GM18526 (cell line): ENCODE data around the gene MXD1.
A peak's percentile ranks its signal among the peaks of the same experiment; 100 is the strongest.

Source experiments
- POLR2A ChIP-seq: IDR thresholded peaks from 3 replicates; pipeline ENCODE4 v1.6.1; 2011; ENCODE audit not compliant: insufficient read length; ENCODE audit errors: extremely low read depth

MXD1 gene, protein sequence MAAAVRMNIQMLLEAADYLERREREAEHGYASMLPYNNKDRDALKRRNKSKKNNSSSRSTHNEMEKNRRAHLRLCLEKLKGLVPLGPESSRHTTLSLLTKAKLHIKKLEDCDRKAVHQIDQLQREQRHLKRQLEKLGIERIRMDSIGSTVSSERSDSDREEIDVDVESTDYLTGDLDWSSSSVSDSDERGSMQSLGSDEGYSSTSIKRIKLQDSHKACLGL

GRCh38 chr2:69914950-69915945 lies at the start of gene MXD1:
Gene MXD1, plus strand, starts transcription at chr2:69915109. Its CDS starts 222 bp downstream, at chr2:69915331.
- peak; percentile 87 for TF ChIP-seq POLR2A

DNA sequence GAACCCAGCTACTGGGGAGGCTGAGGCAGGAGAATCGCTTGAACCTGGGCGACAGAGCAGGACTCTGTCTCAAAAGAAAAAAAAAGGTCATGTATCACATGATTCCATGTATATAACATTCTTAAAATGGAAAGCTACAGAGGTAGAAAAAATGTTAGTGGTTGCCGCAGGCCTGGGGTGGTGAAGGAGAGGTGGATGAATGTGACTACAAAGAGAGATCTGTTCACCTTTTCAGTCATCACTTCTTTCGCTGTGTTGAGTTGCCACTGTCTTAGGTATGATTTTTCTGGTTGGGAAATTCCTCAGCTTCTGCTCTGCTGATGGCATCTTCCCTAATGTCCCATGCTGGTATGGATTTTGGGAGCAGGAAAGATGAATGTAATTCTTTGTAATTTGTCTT lies 26.5 kb upstream of the MXD1 start:
- TF ChIP-seq POLR2A = no peak

DNA sequence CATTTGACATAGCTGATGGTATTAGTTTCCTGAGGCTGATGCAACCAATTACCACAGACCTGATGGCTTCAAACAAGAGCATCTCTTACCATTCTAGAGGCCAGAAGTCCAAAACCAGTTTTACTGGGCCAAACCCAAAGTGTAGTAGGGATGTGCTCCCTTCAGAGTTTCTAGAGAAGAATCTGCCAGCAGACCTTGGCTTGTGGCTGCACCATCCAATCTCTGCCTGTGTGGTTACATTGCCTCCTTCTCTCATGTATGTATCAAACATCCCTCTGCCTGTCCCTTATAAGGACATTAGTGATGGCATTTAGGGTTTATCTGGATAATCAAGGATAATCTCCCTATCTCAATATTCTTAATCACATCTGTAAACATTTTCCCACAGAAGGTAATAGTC lies 25.6 kb upstream of the MXD1 start:
- TF ChIP-seq POLR2A = no peak

- no peak for TF ChIP-seq POLR2A
These were observed 24.0 kb upstream of the MXD1 start for GRCh38 chr2:69890881-69891280.

DNA sequence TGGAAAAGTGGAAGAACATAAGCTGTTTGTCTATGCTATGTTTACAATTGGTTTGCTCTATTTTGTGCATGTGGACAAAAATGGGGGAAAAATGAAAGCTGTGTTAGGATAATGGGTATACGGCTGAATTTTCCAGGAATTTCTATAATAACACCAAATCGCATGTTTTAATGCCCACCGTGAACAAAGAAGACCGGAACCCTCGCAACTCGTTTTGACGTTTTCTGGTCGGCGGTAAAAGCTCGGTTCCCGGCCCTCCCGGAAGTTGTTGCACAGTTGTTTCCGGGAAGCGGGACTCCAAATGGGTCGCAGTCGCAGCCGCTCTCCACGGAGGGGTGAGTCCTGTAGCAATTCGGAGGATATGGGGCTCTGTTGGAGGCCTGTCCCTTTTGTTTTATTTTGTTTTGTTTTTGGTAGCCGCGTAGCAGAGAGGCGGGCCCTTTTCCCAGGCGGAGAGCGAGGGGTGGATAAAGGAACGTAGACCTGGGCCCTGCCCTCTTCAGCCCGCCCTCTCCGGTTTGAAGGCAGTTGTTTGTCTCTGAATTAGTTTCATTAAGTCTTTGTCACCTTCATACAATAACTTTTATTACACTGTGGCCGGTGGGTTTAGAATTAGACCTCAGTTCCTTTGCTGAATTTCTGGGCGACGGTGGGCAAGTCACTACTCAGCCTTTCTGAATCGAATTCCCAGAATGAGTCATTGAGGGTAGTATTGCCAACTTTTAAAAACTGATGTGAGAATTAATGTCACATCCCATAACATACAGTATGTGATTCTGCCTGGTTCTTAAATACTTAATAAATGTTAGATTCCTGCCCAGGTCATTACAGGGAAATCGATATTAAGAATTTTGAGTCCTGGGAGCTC lies 21.0 kb upstream of the MXD1 start, which contains the start of gene SNRNP27:
SNRNP27 (plus strand) TSS at position 273 of the 868 bp plus-strand sequence; CDS start at position 302, 29 bp downstream.
- peak; percentile 80 for TF ChIP-seq POLR2A

DNA sequence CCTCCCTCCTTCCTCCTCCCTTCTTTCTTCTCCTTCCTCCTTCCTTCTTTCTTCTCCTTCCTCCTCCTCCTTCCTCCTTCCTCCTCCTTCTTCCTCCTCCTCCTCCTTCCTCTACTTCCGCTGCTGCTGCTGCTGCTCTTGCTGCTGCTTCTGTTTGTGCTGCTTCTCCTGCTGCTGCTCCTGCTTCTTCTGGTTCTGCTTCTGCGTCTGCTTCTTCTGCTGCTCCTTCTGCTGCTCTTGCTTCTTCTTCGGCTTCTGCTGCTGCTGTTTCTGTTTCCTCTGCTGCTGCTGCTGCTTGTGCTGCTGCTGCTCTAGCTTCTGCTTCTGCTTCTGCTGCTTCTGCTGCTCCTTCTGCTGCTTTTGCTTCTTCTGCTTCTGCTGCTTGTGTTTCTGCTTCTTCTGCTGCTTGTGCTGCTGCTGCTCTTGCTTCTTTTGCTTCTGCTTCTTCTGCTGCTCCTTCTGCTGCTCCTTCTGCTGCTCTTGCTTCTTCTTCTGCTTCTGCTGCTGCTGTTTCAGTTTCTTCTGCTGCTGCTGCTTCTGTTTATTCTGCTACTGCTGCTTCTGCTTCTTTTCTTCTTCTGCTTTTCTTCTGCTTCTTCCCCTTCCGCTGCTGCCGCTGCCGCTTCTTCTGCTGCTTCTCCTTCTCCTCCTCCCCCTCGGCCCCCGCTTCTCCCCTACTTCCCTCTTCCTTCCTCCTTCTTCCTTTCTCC lies 12.5 kb upstream of the MXD1 start:
- no peak for TF ChIP-seq POLR2A

DNA sequence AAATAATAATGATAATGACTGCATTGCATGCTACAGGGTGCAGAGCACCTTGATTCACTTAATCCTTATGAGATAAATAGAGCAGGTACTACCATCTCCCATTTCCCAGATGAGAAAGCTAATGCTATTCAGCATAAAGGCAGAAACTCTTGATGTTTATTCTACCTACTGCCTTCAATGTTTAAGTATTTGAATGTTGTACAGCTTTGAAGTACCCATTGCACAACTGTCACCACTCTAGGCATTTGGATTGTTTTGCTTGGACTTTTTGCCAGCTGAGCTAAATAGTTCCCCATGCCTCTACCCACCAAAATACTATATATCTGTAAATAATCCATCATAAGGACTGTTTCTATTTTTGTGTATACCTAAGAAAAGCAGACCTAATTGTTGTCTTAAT lies 7.7 kb upstream of the MXD1 start:
- no peak for TF ChIP-seq POLR2A

GRCh38 chr2:69911985-69912563 lies 2.8 kb upstream of the MXD1 start:
- TF ChIP-seq POLR2A = no peak

GRCh38 chr2:69914164-69914949 lies 552 bp upstream of the MXD1 start:
- TF ChIP-seq POLR2A = peak; percentile 75

DNA sequence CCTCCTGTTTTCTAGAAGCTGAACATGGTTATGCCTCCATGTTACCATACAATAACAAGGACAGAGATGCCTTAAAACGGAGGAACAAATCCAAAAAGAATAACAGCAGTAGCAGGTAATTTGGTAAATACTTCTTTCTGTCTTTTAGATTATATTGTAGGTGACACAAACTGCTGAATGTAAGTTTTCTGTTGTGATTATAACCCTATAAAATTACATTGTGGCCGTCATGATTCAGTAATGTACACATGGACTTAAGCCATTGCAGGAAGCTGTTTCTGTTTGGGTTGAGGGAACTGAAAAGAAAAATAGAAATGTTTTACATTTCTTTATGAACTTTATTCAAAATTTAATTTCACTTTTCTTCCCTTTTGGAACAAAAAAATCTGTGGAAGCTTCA lies 1.2 kb downstream of the MXD1 start:
- TF ChIP-seq POLR2A = no peak

DNA sequence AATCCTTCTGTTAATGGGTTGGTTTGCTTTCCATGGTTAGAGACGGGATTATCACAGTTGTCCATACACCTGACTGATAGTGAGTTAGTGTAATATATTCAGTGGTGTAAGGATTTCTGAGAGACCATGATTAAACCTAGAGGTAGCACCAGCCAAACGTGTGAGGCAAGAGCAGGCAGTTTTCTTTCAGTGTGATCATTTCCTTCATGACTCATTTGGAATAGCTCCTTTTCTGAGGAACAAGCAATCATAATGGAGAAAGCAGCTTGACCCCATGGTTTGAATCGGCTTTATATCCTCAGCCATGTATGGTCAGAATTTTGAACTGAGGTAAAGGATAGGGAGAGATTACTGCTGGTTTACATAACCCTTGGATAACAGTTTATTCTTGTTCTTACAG lies 2.9 kb downstream of the MXD1 start:
- no peak for TF ChIP-seq POLR2A

GRCh38 chr2:69918401-69918800 lies 3.5 kb downstream of the MXD1 start:
- no peak for TF ChIP-seq POLR2A

DNA sequence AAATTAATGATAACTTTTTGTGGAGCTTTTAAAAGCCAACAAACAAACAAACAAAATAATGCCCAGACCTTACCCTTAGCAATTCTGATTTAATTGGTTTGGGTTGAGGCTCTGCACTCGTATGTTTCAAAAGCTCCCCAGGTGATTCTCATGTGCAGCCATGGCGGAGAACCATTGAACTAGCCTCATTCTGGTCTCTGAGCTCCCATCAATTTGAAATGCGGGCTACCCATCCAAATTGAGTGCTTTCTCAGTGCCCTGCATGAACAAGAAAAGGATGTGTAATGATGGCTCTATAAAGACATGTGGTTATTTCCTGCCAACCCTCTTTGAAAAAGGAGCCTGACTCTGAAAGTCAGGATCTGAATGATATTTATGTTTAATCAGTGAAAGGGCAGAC lies 8.2 kb downstream of the MXD1 start:
- no peak for TF ChIP-seq POLR2A

- no peak for TF ChIP-seq POLR2A
These were observed 12.1 kb downstream of the MXD1 start for GRCh38 chr2:69926849-69927515.
